Esophagus muscularis mucosa (tissue), 4 donors: ENCODE results near the gene DCLRE1C.

ENCODE experiments used
- EP300 ChIP-seq: sonication (generic); formaldehyde crosslinking; IDR thresholded peaks from one replicate; pipeline ENCODE4 v1.6.1; 2017; ENCODE audit warnings: antibody characterized with exemption
- POLR2AphosphoS5 ChIP-seq, 2 donors: sonication (generic); formaldehyde crosslinking; IDR thresholded peaks; one replicate each; pipeline ENCODE4 v1.6.1; 2017; ENCODE audit warnings: antibody characterized with exemption in 2 of 2
- TF ChIP-seq, protein P1 (sequence below), 3 experiments: fragments of 200-600 bp in 2 of 3; fragments of 450-650 bp in 1 of 3; sonication (generic) in 2 of 3; IDR thresholded peaks; one replicate each; pipeline ENCODE4 v1.5.1; 2017 to 2019; ENCODE audit warnings: antibody characterized with exemption in 3 of 3, mild to moderate bottlenecking in 2 of 3, moderate library complexity in 1 of 3

DNA sequence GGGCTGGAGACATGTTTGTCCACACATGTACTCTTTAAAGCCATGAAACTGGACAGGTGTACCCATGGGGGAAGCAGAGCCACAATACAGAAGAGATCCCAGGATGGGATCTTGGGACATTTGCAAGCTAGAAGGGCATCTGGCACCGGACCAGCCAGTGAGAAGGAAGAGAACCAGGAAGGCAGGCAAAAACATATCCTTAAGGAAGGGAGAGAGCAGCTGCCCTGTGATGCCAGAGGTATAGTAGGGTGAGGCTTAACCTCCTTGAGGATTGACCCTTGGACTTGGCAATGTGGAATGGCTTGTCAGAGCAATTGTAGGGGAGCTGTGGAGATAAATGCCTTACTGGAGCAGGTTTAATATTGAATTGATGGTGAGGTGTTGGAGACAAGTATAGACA, 93.1 kb downstream of the DCLRE1C start:
- TF ChIP-seq, protein P1, sequence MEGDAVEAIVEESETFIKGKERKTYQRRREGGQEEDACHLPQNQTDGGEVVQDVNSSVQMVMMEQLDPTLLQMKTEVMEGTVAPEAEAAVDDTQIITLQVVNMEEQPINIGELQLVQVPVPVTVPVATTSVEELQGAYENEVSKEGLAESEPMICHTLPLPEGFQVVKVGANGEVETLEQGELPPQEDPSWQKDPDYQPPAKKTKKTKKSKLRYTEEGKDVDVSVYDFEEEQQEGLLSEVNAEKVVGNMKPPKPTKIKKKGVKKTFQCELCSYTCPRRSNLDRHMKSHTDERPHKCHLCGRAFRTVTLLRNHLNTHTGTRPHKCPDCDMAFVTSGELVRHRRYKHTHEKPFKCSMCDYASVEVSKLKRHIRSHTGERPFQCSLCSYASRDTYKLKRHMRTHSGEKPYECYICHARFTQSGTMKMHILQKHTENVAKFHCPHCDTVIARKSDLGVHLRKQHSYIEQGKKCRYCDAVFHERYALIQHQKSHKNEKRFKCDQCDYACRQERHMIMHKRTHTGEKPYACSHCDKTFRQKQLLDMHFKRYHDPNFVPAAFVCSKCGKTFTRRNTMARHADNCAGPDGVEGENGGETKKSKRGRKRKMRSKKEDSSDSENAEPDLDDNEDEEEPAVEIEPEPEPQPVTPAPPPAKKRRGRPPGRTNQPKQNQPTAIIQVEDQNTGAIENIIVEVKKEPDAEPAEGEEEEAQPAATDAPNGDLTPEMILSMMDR (IDR thresholded peaks at IDR 0.05) = no peak
- TF ChIP-seq EP300 (no peak), POLR2AphosphoS5 (IDR thresholded peaks at IDR 0.05) (no peak)
